Measurements from ENCODE around the gene IFRD2.
"Not testable (repeated sequence)": the region's sequence is repeated elsewhere in the genome, so short reads cannot be mapped to it uniquely, and the experiment has no call there.

IFRD2 gene

GRCh38 chr3:50250514-50250913, 41.7 kb downstream of the IFRD2 start:
- DNase-seq (ENCODE audit: insufficient read length, low spot score), result no peak

DNA sequence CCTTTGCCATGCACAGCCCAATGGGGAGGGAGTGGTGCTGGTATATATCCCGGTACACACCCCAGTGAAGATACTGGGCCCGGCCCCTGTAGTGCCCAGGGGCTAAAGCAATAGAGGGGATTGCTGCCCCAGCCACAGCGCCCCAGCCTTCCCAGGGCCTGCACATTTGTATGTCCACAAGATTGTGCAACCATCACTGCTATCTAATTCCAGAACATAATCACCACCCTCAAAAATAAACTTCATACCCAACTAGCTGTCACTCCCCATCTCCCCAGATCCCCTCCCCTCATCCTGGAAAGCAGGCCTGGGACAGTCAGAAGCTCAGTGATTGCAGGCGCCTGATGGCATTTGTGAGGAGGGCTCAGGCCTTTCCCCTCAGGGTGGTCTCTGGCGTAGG, 42.8 kb downstream of the IFRD2 start:
- TF ChIP-seq, protein P1, sequence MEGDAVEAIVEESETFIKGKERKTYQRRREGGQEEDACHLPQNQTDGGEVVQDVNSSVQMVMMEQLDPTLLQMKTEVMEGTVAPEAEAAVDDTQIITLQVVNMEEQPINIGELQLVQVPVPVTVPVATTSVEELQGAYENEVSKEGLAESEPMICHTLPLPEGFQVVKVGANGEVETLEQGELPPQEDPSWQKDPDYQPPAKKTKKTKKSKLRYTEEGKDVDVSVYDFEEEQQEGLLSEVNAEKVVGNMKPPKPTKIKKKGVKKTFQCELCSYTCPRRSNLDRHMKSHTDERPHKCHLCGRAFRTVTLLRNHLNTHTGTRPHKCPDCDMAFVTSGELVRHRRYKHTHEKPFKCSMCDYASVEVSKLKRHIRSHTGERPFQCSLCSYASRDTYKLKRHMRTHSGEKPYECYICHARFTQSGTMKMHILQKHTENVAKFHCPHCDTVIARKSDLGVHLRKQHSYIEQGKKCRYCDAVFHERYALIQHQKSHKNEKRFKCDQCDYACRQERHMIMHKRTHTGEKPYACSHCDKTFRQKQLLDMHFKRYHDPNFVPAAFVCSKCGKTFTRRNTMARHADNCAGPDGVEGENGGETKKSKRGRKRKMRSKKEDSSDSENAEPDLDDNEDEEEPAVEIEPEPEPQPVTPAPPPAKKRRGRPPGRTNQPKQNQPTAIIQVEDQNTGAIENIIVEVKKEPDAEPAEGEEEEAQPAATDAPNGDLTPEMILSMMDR (IDR thresholded peaks at IDR 0.05; ENCODE audit: insufficient read depth, missing control alignments), result no peak
- FAIRE-seq (no peak), DNase-seq (ENCODE audit: insufficient read length, low spot score) (no peak)

More at GRCh38 chr3:50250514-50250913, 41.7 kb downstream of the IFRD2 start:
- FAIRE-seq, result no peak
- TF ChIP-seq, protein P1 (IDR thresholded peaks at IDR 0.05; ENCODE audit: insufficient read depth, missing control alignments), result no peak

- FAIRE-seq (no peak), DNase-seq (ENCODE audit: insufficient read length, low spot score) (no peak)
- TF ChIP-seq, protein P1 (IDR thresholded peaks at IDR 0.05; ENCODE audit: insufficient read depth, missing control alignments), result no peak
Measured at GRCh38 chr3:50248387-50248786, 43.8 kb downstream of the IFRD2 start.

- DNase-seq (ENCODE audit: insufficient read length, low spot score) (no peak), FAIRE-seq (no peak)
- TF ChIP-seq, protein P1 (IDR thresholded peaks at IDR 0.05; ENCODE audit: insufficient read depth, missing control alignments), result no peak
Measured at GRCh38 chr3:50246517-50246954, 45.7 kb downstream of the IFRD2 start.

- TF ChIP-seq, protein P1 (IDR thresholded peaks at IDR 0.05; ENCODE audit: insufficient read depth, missing control alignments), result peak; percentile 87
- DNase-seq (ENCODE audit: insufficient read length, low spot score) (peak; percentile 93), FAIRE-seq (no peak)
Measured at GRCh38 chr3:50245831-50246516, 46.3 kb downstream of the IFRD2 start.

GRCh38 chr3:50245251-50245745, 46.9 kb downstream of the IFRD2 start:
- FAIRE-seq (no peak), DNase-seq (ENCODE audit: insufficient read length, low spot score) (no peak)
- TF ChIP-seq, protein P1 (IDR thresholded peaks at IDR 0.05; ENCODE audit: insufficient read depth, missing control alignments), result no peak

GRCh38 chr3:50244813-50245212, 47.4 kb downstream of the IFRD2 start:
- not testable (repeated sequence) for FAIRE-seq; DNase-seq (ENCODE audit: insufficient read length, low spot score)
